GM18861 (cell line): ENCODE measurements around the gene RNF6.
A peak's percentile ranks its signal among the peaks of the same experiment; 100 is the strongest.

Experiments
- ATAC-seq: cut with Tn5 transposase; IDR thresholded peaks from one replicate; pipeline ENCODE4 v1.9.1; 2021; ENCODE audit not compliant: unreplicated experiment

RNF6 gene

DNA sequence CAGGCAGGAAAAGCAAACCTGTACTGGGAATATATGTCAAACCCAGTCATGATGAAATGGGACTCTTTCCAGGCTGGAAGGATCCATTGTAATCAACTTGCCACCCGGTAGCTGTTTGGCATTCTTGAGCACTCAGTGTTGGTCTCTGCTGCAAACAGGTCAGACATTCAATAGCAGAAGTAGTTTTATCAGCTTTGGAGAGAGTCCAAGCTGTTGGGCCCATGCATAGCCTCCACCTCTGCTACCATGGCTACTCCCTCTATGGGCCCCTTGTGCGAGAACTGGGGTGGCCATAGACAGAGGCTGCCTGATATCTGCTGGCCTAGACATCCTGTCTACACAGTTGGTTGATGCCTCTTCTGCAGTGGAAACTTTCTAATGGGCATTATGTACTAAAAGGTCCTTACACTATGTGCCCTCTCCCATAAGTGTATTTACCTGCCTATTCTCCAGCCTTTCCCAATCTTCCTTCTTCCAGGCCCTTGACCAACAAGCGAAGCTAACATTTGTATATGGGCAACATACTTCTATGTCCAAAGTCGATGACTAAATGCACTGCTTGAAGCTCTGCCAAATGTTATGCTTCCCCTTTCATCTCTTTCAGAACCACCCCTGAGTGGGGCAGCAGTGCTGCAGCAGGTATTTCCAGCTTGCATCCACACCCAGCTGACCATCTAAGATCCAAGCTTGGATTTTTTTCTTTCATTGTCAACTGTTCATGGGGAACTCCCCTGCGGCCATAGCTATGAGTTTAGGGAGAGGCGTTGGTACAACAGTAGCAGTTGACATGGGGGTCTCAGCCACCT, 5.3 kb upstream of the RNF6 start:
- no peak for ATAC-seq

- no peak for ATAC-seq
These were observed 3.9 kb upstream of the RNF6 start for GRCh38 chr13:26225896-26226617.

DNA sequence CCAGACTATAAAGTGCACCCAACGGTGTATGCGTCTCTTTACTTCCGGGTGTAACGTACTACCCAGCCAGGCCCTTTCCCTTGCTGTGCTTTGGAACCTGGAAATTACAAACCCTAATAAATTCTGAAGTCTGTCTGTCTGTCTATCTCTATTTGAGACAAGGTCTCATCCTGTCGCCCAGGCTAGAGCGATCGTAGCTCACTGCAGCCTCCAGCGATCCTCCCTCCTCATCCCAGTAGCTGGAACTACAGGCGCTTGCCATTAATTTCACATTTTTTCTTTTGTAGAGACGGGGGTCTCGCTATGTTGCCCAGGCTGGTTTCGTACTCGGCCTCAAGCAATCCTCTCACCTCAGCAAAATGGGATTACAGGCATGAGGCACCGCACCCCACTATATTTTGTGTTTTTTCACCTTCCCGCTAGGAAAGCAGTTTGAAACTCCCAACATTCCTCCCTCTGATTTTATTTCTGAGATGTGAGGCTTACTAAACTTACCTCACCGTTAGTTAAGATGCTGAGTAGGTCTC, 469 bp upstream of the RNF6 start:
- ATAC-seq, result peak; percentile 41

DNA sequence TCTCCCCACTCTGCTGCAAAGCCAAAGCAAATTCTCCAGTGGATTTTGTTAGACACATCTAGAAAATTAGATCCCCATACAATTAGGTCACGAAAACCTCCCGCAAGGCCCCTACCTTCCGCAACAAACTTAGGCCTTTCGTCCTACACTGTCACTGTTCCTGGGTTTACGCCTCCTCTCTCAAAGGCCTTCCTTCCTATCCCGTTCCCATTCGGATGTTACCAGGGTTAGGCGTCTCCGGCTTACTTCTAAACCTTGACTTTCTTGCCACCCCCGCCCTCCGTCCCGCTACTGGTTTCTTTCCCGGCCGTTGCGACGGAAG, 754 bp downstream of the RNF6 start:
- peak; percentile 2 for ATAC-seq

DNA sequence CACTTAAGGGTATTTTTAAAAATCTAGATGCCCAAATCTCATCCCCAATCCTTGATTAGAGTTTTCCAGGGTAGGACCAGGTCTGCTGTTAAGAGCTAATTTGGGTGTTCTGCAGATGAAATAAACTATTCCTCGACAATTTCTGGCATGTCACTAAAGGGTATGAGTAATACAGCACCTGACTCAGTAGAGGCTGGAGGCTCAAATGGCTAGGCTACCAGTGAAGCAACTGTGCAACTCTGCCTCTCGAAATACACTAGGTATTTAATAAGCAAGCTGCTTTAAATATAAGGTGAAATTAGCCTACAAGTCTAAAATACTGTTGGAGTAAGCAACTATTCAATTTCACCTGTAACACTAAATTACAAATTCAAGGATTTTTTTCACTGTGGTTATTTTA, 1.5 kb downstream of the RNF6 start:
- ATAC-seq, result no peak

DNA sequence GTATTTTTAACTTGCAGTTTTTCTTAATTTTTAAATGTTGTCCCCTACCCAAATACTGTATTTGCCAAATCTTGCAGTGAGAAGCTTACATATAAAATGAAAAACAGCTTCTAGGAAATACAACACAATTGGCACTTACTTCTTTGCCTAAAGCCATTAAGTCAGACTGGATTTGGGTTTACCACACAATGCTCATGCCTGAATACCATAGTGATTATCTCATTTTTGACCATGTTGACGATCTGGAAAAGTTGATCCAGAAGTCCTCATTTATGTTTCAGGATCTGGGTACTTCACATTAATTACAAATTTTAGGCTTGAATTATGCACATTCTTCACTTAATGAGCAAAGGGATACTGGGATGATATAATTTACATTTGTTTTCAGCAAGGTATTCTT, 2.4 kb downstream of the RNF6 start:
- no peak for ATAC-seq

DNA sequence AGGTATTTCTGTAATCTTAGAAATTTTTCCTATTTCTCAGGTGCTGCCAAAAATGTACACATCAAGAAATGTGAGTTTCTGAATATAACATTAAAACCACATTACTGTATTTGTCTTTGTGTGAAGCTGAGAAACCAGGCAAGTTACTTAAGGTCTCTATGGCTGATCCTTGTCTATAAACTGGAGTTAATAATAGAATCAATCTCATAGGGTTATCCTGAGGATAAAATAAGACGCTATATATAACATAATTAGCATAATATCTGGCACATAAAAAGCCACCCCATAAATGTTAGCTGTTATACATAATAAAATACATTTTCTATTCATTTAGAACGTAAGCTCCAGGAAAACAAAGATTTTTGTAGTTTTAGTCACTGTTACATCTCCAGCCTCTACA, 6.1 kb downstream of the RNF6 start:
- no peak for ATAC-seq

GRCh38 chr13:26213982-26214381, 8.1 kb downstream of the RNF6 start:
- no peak for ATAC-seq

- ATAC-seq, result no peak
These were observed 8.8 kb downstream of the RNF6 start for GRCh38 chr13:26213345-26213744.

GRCh38 chr13:26208287-26208686, 13.8 kb downstream of the RNF6 start:
- ATAC-seq, result no peak

DNA sequence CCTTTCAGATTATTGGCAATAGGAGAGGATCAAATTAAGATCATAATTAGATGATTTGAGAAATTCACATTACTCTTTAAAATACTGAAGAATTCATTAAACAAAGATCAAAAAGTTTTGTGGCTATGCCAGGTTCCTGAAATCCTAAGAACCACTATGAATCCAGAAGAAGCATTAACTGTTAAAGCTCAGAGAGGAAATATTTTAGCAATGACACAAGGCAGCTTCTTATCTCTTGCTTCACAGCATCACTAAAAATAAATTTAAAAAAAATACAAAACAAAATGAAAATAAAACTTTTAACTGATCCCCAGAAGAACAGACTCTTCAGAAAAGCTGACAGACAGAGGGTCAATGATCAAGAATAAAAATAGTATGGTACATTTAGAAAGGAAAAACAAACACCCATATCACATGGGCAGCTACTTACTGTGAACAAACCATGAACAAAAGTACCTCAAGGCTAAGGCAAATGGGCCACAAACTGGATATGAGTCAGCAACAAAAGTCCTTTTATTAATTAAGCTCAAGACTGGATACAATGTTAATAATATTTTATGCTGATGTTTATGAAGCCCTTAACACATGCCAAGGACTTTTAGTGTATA, 19.6 kb downstream of the RNF6 start:
- ATAC-seq, result no peak

DNA sequence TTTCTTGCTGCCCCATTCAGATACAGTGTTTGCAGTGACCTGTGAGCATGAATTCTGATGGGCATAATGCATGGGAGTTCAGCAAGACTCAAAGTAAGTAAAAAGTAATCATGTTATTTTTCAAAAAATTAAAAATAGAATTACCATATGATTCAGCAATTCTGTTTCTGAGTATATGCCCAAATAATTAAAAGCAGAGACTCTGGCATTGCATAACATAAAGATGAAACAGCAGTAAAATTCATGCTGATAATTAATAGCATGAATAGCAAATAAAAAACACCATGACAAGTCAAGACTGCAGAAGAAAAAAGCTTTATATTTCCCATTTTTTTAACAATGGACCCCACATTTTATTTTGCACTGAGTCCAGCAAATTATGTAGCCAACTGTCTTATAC, 21.3 kb downstream of the RNF6 start:
- ATAC-seq, result no peak

DNA sequence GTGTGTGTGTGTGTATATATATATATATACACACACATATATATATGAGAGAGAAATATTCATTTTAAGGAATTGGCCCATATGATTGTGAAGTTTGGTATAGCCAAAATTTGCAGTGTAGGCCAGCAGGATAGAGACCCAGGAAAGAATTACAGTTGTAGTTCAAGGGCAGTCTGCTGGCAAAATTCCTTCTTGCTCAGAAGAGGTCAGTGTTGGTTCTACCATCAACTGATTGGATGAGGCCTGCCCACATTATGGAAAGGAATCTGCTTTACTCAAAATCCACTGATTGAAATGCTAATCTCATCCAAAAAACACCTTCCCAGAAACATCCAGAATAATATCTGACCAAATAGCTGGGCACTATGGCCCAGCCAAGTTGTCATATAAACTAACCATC, 24.0 kb downstream of the RNF6 start:
- ATAC-seq, result no peak

GRCh38 chr13:26197298-26197697, 24.8 kb downstream of the RNF6 start:
- no peak for ATAC-seq

DNA sequence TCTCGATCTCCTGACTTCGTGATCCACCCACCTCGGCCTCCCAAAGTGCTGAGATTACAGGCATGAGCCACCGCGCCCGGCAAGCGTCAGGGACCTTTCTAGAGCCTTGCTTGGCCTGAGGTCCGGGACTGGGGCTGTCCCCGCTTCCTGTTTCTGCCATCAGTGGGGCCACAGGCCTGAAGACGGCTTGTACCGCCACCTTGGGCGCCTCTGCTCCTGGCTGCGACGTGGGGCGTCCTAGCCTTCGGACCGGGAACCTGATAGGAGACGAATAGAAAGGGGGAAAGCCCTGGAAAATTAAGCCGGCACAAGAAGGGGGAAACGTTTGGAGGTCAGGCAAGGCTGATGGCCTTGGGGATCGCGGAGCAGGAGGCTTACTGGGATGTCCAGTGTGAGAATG, 35.1 kb downstream of the RNF6 start:
- ATAC-seq, result no peak

- ATAC-seq, result peak; percentile 74
These were observed 35.8 kb downstream of the RNF6 start for GRCh38 chr13:26186118-26186870.

GRCh38 chr13:26185720-26186117, 36.4 kb downstream of the RNF6 start:
- ATAC-seq, result no peak

GRCh38 chr13:26184791-26185250, 37.3 kb downstream of the RNF6 start:
- ATAC-seq, result peak; percentile 46

- no peak for ATAC-seq
These were observed 38.7 kb downstream of the RNF6 start for GRCh38 chr13:26183416-26183815.

GRCh38 chr13:26179344-26179743, 42.8 kb downstream of the RNF6 start:
- no peak for ATAC-seq

- ATAC-seq, result no peak
These were observed 53.3 kb downstream of the RNF6 start for GRCh38 chr13:26168835-26169234.
